Measurements from ENCODE around the gene PEPD.

The PEPD gene

DNA sequence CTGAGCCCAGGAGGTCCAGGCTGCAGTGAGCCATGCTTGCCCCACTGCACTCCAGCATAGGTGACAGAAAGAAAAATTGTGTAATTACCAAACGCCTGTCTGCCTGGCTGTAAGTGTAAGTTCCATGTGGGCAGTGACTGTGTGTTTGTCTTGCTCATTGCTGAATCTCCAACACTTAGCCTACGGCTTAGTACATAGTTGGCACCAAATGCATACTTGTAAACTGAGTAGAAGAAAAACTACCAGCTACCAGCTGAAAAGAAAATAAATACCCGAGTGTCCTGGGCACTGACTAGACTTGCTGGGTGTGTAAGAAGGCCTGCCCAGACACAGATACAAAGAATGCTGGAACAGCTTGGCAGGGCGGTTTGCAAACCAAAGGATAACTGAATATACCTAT, 150.8 kb downstream of the PEPD start:
- no peak overlapping the region for H3K4me2 ChIP-seq (ENCODE audit: low read depth, low read length, poor library complexity, severe bottlenecking)
- no peaks in the 10 kb centered on the region for H3K36me3 ChIP-seq (ENCODE audit: low read length)
- no peaks in the 10 kb centered on the region for H3K9me2 ChIP-seq (replicated peaks; ENCODE audit: insufficient read depth, low read length)
- H3K79me2 ChIP-seq (ENCODE audit: insufficient read depth, low read length), result peaks cover 18% of the 10 kb centered on the region
- H3K27me3 ChIP-seq (ENCODE audit: low read length), result no peaks in the 10 kb centered on the region
- H3K9ac ChIP-seq (ENCODE audit: low read length), result no peak overlapping the region
- no peak overlapping the region for H3K27ac ChIP-seq (ENCODE audit: low read depth, low read length)
- TF ChIP-seq, protein P1, sequence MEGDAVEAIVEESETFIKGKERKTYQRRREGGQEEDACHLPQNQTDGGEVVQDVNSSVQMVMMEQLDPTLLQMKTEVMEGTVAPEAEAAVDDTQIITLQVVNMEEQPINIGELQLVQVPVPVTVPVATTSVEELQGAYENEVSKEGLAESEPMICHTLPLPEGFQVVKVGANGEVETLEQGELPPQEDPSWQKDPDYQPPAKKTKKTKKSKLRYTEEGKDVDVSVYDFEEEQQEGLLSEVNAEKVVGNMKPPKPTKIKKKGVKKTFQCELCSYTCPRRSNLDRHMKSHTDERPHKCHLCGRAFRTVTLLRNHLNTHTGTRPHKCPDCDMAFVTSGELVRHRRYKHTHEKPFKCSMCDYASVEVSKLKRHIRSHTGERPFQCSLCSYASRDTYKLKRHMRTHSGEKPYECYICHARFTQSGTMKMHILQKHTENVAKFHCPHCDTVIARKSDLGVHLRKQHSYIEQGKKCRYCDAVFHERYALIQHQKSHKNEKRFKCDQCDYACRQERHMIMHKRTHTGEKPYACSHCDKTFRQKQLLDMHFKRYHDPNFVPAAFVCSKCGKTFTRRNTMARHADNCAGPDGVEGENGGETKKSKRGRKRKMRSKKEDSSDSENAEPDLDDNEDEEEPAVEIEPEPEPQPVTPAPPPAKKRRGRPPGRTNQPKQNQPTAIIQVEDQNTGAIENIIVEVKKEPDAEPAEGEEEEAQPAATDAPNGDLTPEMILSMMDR (IDR thresholded peaks at IDR 0.05; ENCODE audit: insufficient read depth, low read length, poor library complexity, severe bottlenecking), result no peak
- TF ChIP-seq EZH2phosphoT487 (conservative IDR thresholded peaks at IDR 0.05; ENCODE audit: low read length), result no peak
- no peak overlapping the region for H2AFZ ChIP-seq (ENCODE audit: low read depth, low read length, severe bottlenecking)
- H3F3A ChIP-seq (ENCODE audit: insufficient read depth), result peaks cover 5% of the 10 kb centered on the region; the same call in 1 of the 2 replicates
- H3K4me3 ChIP-seq (ENCODE audit: insufficient read depth, low read length, poor library complexity, severe bottlenecking), result no peak overlapping the region
- H3K9me3 ChIP-seq (ENCODE audit: insufficient read depth, low read length), result no peaks in the 10 kb centered on the region
- peaks cover 10% of the 10 kb centered on the region; the same call in 1 of the 2 replicates for H4K20me1 ChIP-seq (ENCODE audit: low read depth, low read length)

- Histone ChIP-seq H3K4me2 (ENCODE audit: low read depth, low read length, poor library complexity, severe bottlenecking) (no peak overlapping the region), H3K9me2 (replicated peaks; ENCODE audit: insufficient read depth, low read length) (no peaks in the 10 kb centered on the region), H3K36me3 (ENCODE audit: low read length) (no peaks in the 10 kb centered on the region), H3K9ac (ENCODE audit: low read length) (no peak overlapping the region), H3K4me3 (ENCODE audit: insufficient read depth, low read length, poor library complexity, severe bottlenecking) (no peak overlapping the region), H4K20me1 (ENCODE audit: low read depth, low read length) (no peaks in the 10 kb centered on the region), H3K27ac (ENCODE audit: low read depth, low read length) (no peak overlapping the region), H3K9me3 (ENCODE audit: insufficient read depth, low read length) (no peaks in the 10 kb centered on the region), H3F3A (ENCODE audit: insufficient read depth) (peaks cover 5% of the 10 kb centered on the region; the same call in 1 of the 2 replicates), H3K27me3 (ENCODE audit: low read length) (no peaks in the 10 kb centered on the region), H3K79me2 (ENCODE audit: insufficient read depth, low read length) (no peaks in the 10 kb centered on the region), H2AFZ (ENCODE audit: low read depth, low read length, severe bottlenecking) (no peak overlapping the region)
- TF ChIP-seq, protein P1 (IDR thresholded peaks at IDR 0.05; ENCODE audit: insufficient read depth, low read length, poor library complexity, severe bottlenecking), result no peak
- no peak for TF ChIP-seq EZH2phosphoT487 (conservative IDR thresholded peaks at IDR 0.05; ENCODE audit: low read length)
Measured at GRCh38 chr19:33368074-33368864, 153.3 kb downstream of the PEPD start.

GRCh38 chr19:33366897-33367296, 154.7 kb downstream of the PEPD start:
- Histone ChIP-seq H2AFZ (ENCODE audit: low read depth, low read length, severe bottlenecking) (no peak overlapping the region), H3K9ac (ENCODE audit: low read length) (no peak overlapping the region), H4K20me1 (ENCODE audit: low read depth, low read length) (no peaks in the 10 kb centered on the region), H3K4me2 (ENCODE audit: low read depth, low read length, poor library complexity, severe bottlenecking) (no peak overlapping the region), H3K36me3 (ENCODE audit: low read length) (no peaks in the 10 kb centered on the region), H3K9me3 (ENCODE audit: insufficient read depth, low read length) (no peaks in the 10 kb centered on the region), H3K9me2 (replicated peaks; ENCODE audit: insufficient read depth, low read length) (no peaks in the 10 kb centered on the region), H3K27ac (ENCODE audit: low read depth, low read length) (no peak overlapping the region), H3F3A (ENCODE audit: insufficient read depth) (peaks cover under 1% of the 10 kb centered on the region; the same call in 1 of the 2 replicates), H3K4me3 (ENCODE audit: insufficient read depth, low read length, poor library complexity, severe bottlenecking) (no peak overlapping the region), H3K79me2 (ENCODE audit: insufficient read depth, low read length) (no peaks in the 10 kb centered on the region), H3K27me3 (ENCODE audit: low read length) (no peaks in the 10 kb centered on the region)
- TF ChIP-seq, protein P1 (IDR thresholded peaks at IDR 0.05; ENCODE audit: insufficient read depth, low read length, poor library complexity, severe bottlenecking), result no peak
- no peak for TF ChIP-seq EZH2phosphoT487 (conservative IDR thresholded peaks at IDR 0.05; ENCODE audit: low read length)
